Coronary artery (tissue), 2 donors: ENCODE data around the gene UCN.

Experiments
- DNase-seq: peaks from one replicate; pipeline ENCODE4 v3.0.0-alpha.2; 2017; ENCODE audit warnings: low spot score
- H3K27ac ChIP-seq, 2 donors: fragments of 200-600 bp; sonication (generic); one replicate each; pipeline ENCODE4 v1.5.1; 2016 to 2019
- H3K4me3 ChIP-seq: fragments of 200-600 bp; sonication (generic); 2 replicates; pipeline ENCODE4 v1.5.1; 2016; ENCODE audit warnings: mild to moderate bottlenecking, moderate library complexity
- TF ChIP-seq, protein P1 (sequence below): fragments of 200-600 bp; sonication (generic); IDR thresholded peaks from one replicate; pipeline ENCODE4 v1.5.1; 2019; ENCODE audit warnings: antibody characterized with exemption

Gene UCN

GRCh38 chr2:27296481-27296880, 11.8 kb downstream of the UCN start:
- Histone ChIP-seq H3K4me3 (no peak overlapping the region), H3K27ac (no peak overlapping the region)
- no peak for DNase-seq
- TF ChIP-seq, protein P1, sequence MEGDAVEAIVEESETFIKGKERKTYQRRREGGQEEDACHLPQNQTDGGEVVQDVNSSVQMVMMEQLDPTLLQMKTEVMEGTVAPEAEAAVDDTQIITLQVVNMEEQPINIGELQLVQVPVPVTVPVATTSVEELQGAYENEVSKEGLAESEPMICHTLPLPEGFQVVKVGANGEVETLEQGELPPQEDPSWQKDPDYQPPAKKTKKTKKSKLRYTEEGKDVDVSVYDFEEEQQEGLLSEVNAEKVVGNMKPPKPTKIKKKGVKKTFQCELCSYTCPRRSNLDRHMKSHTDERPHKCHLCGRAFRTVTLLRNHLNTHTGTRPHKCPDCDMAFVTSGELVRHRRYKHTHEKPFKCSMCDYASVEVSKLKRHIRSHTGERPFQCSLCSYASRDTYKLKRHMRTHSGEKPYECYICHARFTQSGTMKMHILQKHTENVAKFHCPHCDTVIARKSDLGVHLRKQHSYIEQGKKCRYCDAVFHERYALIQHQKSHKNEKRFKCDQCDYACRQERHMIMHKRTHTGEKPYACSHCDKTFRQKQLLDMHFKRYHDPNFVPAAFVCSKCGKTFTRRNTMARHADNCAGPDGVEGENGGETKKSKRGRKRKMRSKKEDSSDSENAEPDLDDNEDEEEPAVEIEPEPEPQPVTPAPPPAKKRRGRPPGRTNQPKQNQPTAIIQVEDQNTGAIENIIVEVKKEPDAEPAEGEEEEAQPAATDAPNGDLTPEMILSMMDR: no peak

DNA sequence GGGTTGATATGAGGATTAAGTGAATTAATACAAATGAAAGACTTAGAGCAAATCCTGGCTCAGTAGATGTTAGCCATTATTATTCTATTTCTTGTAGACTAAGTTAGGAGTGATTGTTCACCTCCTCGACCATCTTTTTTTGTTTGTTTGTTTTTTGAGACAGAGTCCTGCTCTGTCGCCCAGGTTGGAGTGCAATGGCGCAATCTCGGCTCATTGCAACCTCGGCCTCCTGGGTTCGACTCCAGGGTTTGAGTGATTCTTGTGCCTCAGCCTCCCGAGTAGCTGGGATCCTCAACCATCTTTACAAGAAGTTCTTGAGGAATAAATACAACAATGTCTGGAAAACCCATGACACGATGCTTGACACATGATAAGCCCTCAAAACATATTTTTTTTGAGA, 13.3 kb downstream of the UCN start:
- TF ChIP-seq, protein P1: no peak
- no peak overlapping the region for H3K27ac ChIP-seq
- DNase-seq: no peak
- no peak overlapping the region for H3K4me3 ChIP-seq

DNA sequence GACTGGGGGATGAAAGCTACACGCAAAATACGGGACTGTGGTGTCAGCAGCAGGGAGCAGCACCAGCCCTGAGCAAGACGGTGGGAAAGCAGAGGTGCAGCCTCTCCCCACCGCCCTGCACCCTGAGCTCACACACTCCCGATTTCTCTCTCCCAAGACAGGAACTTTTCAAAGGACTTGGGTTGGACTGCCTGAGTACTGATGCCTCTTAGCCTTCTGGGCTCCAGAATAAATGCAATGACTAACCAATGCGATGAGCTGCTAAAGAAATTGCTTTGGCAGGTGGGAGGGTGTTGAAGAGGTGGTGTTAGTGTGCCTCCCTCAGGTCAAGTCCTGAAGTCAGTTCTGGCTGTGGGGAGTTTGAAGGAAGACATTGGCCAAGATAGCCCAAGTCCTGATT, 16.4 kb downstream of the UCN start:
- TF ChIP-seq, protein P1: no peak
- Histone ChIP-seq H3K27ac (no peak overlapping the region), H3K4me3 (no peak overlapping the region)
- DNase-seq: no peak

DNA sequence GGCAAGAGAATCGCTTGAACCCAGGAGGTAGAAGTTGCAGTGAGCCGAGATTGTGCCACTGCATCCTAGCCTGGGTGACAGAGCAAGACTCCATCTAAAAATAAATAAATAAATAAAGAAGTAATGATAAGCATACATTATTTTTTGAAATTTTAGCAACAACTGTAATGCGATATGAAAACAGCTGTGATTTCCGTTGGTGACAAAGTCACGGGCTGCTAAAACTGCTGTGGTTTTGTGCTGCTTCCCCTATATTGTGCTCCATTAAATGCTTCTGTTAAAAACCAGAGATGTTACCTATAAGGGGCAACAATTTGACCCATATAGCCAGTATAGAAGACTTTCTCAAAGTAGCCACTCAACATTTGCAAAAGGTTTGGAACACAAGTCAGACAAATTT, 17.7 kb downstream of the UCN start:
- no peak overlapping the region for H3K27ac ChIP-seq
- no peak for DNase-seq
- TF ChIP-seq, protein P1: no peak
- H3K4me3 ChIP-seq: no peak overlapping the region

DNA sequence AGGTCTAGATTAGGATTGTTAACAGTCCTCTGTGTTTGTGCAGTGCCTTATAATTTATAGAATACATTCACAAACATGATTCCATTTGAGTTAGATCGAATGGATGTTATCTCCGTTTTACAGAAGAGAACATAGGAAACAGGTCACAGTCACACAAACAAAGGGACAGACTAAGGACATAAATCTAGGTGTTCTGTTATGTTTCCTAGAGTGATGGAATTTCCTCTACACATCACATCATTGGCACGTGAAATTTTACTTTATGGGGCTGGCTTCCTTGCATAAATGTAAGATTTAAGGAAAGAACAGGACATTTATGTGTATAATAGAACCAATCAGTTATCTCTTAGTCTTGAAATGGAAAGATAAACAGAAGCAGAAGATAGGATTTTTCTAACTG, 19.6 kb downstream of the UCN start:
- Histone ChIP-seq H3K27ac (no peak overlapping the region), H3K4me3 (no peak overlapping the region)
- TF ChIP-seq, protein P1: no peak
- DNase-seq: no peak

DNA sequence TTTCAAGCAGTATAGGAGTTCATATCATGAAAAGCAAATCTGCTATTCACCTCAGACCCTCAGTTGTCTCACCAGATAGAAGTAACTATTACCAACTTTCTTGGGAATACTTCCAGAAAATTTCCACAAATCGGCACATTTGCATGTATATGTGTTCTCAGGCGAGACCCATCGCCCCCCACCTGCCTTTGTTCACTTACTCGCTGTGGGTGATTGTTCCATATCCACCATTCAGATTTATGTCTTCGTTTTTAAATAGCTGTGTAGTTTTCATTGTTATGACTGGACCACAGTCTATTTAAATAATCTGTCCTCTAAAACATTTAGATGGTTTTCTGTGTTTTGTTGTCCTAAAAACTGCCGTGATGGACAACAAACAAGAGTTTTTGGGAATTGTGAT, 22.8 kb downstream of the UCN start:
- Histone ChIP-seq H3K4me3 (no peak overlapping the region), H3K27ac (no peak overlapping the region)
- no peak for DNase-seq
- TF ChIP-seq, protein P1: no peak

DNA sequence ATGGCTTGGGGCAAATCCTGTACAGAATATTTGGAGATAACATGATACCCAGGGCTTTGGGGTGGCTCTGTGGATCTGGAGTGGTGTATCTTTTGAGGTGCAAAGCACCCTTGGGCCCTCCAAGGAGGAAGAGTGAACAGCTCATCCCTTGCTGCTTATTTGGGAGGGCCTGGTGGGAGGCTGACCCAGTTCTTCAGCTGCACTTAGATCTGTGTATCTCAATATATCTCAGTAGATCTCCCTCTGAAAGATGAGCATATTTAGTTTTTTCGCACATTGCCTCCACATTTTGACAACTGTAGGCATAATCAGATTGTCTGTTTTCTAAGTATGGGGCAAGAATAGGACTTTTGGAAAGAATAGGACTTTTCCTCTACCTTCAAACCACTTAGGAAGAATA, 23.2 kb downstream of the UCN start:
- TF ChIP-seq, protein P1: no peak
- DNase-seq: no peak
- no peak overlapping the region for H3K27ac ChIP-seq

More for the DNA sequence above, 23.2 kb downstream of the UCN start:
- H3K4me3 ChIP-seq: no peak overlapping the region
